Measurements from ENCODE around the gene VAC14.

DNA sequence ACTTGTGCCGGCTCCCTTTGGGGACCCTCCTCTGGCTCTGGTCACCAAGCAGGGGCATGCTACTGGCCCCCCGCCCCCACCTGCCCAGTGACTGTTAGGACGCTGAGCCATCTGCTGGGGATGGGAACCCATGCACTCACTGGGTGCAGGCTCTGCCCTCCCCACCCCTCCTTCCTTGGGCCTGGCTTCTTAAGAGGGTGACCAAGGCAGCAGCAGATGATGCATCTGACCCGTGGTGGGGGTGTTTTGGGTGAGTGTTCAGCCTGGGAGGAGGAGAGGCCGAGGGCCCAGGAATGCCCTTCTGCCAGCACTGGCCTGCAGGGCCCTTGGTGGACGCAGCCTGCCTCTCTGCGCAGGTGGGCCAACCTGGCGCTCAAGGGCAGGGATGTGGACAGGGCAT, 95.9 kb downstream of the VAC14 start:
- TF ChIP-seq CTCF (conservative IDR thresholded peaks at IDR 0.05; ENCODE audit: low read depth in 2 of 2) (no peak), POLR2AphosphoS5 (IDR thresholded peaks at IDR 0.05; ENCODE audit: low read depth) (no peak)

Data from GM23338 (cell line).